HepG2 (cell line): ENCODE data around the gene MPV17L2. TPM values are rescaled to one million over a fixed set of nuclear protein-coding genes. Genes with fewer than 3 reads are reported as not detected.

Source experiments
- ATF7-NPFF ChIP-seq: sonication (generic); formaldehyde crosslinking; IDR thresholded peaks from 2 replicates; pipeline ENCODE4 v1.8.1; 2023; ENCODE audit warnings: mild to moderate bottlenecking, low read depth, missing genetic modification reagents, moderate library complexity
- FOXK1 ChIP-seq: sonication (generic); formaldehyde crosslinking; IDR thresholded peaks from 2 replicates; pipeline ENCODE4 v1.4.0; 2020; ENCODE audit warnings: low read depth, missing genetic modification reagents, borderline replicate concordance
- MTA3 ChIP-seq: sonication (generic); formaldehyde crosslinking; IDR thresholded peaks from 2 replicates; pipeline ENCODE4 v1.4.0; 2020; ENCODE audit warnings: missing genetic modification reagents
- MYC ChIP-seq: sonication (generic); formaldehyde crosslinking; IDR thresholded peaks from 2 replicates; pipeline ENCODE4 v1.9.0; 2021; ENCODE audit warnings: missing genetic modification reagents, borderline replicate concordance
- NR0B2 ChIP-seq: sonication (generic); formaldehyde crosslinking; IDR thresholded peaks from 2 replicates; pipeline ENCODE4 v1.4.0; 2020; ENCODE audit warnings: mild to moderate bottlenecking, missing genetic modification reagents
- ONECUT2 ChIP-seq: sonication (generic); formaldehyde crosslinking; IDR thresholded peaks from 2 replicates; pipeline ENCODE4 v1.4.0; 2020; ENCODE audit warnings: missing genetic modification reagents
- POLR2G ChIP-seq: fragments of 200-400 bp; formaldehyde crosslinking; IDR thresholded peaks from 2 replicates; pipeline ENCODE4 v1.6.1; 2018; ENCODE audit warnings: mild to moderate bottlenecking, low read depth, low read length, moderate library complexity
- RFXANK ChIP-seq: IDR thresholded peaks from 2 replicates; pipeline ENCODE4 v1.6.1; 2016
- RXRA ChIP-seq: sonication (generic); formaldehyde crosslinking; IDR thresholded peaks from 2 replicates; pipeline ENCODE4 v1.5.1; 2020; ENCODE audit warnings: missing genetic modification reagents
- ZNF253 ChIP-seq: sonication (generic); formaldehyde crosslinking; IDR thresholded peaks from 2 replicates; pipeline ENCODE4 v1.8.0; 2022; ENCODE audit warnings: mild to moderate bottlenecking, missing genetic modification reagents, borderline replicate concordance
- ZNF276 ChIP-seq: sonication (generic); formaldehyde crosslinking; IDR thresholded peaks from 2 replicates; pipeline ENCODE4 v1.4.0; 2020; ENCODE audit warnings: mild to moderate bottlenecking, low read depth, missing genetic modification reagents
- ZNF281 ChIP-seq: sonication (generic); formaldehyde crosslinking; IDR thresholded peaks from 2 replicates; pipeline ENCODE4 v1.4.0; 2020; ENCODE audit warnings: missing genetic modification reagents, borderline replicate concordance
- ZNF282 ChIP-seq: fragments of 450-650 bp; IDR thresholded peaks from 2 replicates; pipeline ENCODE4 v1.6.1; 2018; ENCODE audit not compliant: partially characterized antibody
- ZNF510 ChIP-seq: sonication (generic); formaldehyde crosslinking; IDR thresholded peaks from 2 replicates; pipeline ENCODE4 v1.4.0; 2020; ENCODE audit warnings: low read depth, mild to moderate bottlenecking, missing genetic modification reagents
- ZNF850 ChIP-seq: sonication (generic); formaldehyde crosslinking; conservative IDR thresholded peaks from 2 replicates; pipeline ENCODE4 v1.9.0; 2021; ENCODE audit warnings: mild to moderate bottlenecking, missing genetic modification reagents
- ZSCAN9 ChIP-seq: IDR thresholded peaks from 2 replicates; pipeline ENCODE4 v1.6.1; 2016; ENCODE audit warnings: borderline replicate concordance
- polyA plus RNA-seq, 8 experiments: library from polyadenylated mRNA; depleted of rRNA in 3 of 8; stranded (reverse) in 7 of 8; unstranded in 1 of 8; fragments of >200 nt; fragmentation: Illumina TruSeq in 4 of 8; extraction: Trizol in 4 of 8; gene quantifications; 2 replicates each; pipeline versions ENCODE4 v1.2.1 to v1.2.3, GENCODE V29; 2011 to 2016; ENCODE audit warnings: low read depth in 4 of 8, missing spikeins in 1 of 8, mixed read lengths in 1 of 8; ENCODE audit not compliant: insufficient read depth in 1 of 8
- total RNA-seq, 5 experiments: library from RNA; depleted of rRNA; stranded (reverse); fragments of >200 nt; fragmentation: Illumina TruSeq; extraction: Trizol; gene quantifications; 2 replicates each; pipeline ENCODE4 v1.2.3, GENCODE V29; 2016; ENCODE audit warnings: low read depth in 1 of 5
- TF ChIP-seq, protein P1 (sequence below): sonication (generic); formaldehyde crosslinking; conservative IDR thresholded peaks from 2 replicates; pipeline ENCODE4 v1.4.0; 2020; ENCODE audit warnings: missing genetic modification reagents
- TF ChIP-seq, protein P2 (sequence below): IDR thresholded peaks from 2 replicates; pipeline ENCODE4 v1.6.1; 2012; ENCODE audit warnings: inconsistent platforms
- TF ChIP-seq, protein P3 (sequence below): sonication (generic); formaldehyde crosslinking; IDR thresholded peaks from 2 replicates; pipeline ENCODE4 v1.4.0; 2020; ENCODE audit warnings: mild to moderate bottlenecking, missing genetic modification reagents
- TF ChIP-seq, protein P4 (sequence below), 2 experiments: sonication (generic) in 1 of 2; formaldehyde crosslinking in 1 of 2; IDR thresholded peaks; 2 replicates each; pipeline versions ENCODE4 v1.4.0 to v1.6.1; 2018 to 2020; ENCODE audit warnings: missing genetic modification reagents in 2 of 2, borderline replicate concordance in 1 of 2, low read depth in 1 of 2, mild to moderate bottlenecking in 1 of 2, missing biosample characterization in 1 of 2

MPV17L2 gene
- total and polyA plus RNA-seq, 2 of the 13 experiments (the other 11 are each of a cell fraction or from before 2014, with no cell fraction given): 13.6 to 16.7 TPM

DNA sequence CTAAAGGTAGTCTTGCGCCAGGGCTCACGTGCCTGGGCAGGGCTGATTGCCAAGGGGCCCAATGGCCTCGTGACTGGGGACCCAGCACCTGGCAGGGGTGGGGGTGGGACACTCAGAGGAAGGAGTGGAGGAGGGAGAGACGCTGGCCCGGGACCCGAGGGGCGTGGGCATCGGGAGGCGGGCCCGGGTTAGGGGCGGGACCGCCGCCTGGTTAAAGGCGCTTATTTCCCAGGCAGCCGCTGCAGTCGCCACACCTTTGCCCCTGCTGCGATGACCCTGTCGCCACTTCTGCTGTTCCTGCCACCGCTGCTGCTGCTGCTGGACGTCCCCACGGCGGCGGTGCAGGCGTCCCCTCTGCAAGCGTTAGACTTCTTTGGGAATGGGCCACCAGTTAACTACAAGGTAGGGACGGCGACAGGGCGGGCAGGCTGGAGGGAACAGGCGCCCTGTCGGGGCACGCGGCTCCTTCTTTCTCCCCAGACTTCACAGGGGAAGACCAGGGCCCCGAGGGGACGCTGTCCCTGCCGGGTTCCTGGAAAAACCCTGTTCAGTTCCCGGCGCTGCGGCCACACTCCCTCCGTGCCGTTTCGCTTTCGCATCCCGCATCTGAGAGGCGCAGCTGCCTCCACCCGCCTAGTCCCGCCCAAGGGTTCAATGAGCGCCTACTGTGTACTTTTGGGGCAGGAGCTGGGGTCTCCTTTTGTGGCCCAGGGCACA, 19.3 kb upstream of the MPV17L2 start, which contains the start of gene IFI30 (continued):
- TF ChIP-seq MYC (peak; percentile 60; the same call in 1 of the 2 replicates), ZNF276 (CRISPR knock-in tag) (peak; percentile 84), ZNF850 (CRISPR knock-in tag) (no peak), RFXANK (no peak), ZNF253 (CRISPR knock-in tag) (0 out of 2 replicates have a peak, but pooled peaks have one; percentile 60), MTA3 (CRISPR knock-in tag) (no peak), POLR2G (peak; percentile 86), ONECUT2 (CRISPR knock-in tag) (no peak), FOXK1 (CRISPR knock-in tag) (no peak), ZSCAN9 (CRISPR knock-in tag) (0 out of 2 replicates have a peak, but pooled peaks have one; percentile 23), ZNF281 (CRISPR knock-in tag) (peak; percentile 60; the same call in 1 of the 2 replicates), ZNF510 (CRISPR knock-in tag) (0 out of 2 replicates have a peak, but pooled peaks have one; percentile 60), NR0B2 (CRISPR knock-in tag) (no peak), ATF7-NPFF (CRISPR knock-in tag) (peak; percentile 66; the same call in 1 of the 2 replicates), RXRA (peak; percentile 51; the same call in 1 of the 2 replicates), ZNF282 (no peak)
- TF ChIP-seq, protein P1, sequence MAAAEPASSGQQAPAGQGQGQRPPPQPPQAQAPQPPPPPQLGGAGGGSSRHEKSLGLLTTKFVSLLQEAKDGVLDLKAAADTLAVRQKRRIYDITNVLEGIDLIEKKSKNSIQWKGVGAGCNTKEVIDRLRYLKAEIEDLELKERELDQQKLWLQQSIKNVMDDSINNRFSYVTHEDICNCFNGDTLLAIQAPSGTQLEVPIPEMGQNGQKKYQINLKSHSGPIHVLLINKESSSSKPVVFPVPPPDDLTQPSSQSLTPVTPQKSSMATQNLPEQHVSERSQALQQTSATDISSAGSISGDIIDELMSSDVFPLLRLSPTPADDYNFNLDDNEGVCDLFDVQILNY (CRISPR knock-in tag): no peak
- TF ChIP-seq, protein P2, sequence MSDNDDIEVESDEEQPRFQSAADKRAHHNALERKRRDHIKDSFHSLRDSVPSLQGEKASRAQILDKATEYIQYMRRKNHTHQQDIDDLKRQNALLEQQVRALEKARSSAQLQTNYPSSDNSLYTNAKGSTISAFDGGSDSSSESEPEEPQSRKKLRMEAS: peak; percentile 31; the same call in 1 of the 2 replicates
- TF ChIP-seq, protein P3, sequence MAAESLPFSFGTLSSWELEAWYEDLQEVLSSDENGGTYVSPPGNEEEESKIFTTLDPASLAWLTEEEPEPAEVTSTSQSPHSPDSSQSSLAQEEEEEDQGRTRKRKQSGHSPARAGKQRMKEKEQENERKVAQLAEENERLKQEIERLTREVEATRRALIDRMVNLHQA: no peak
- TF ChIP-seq, protein P4, sequence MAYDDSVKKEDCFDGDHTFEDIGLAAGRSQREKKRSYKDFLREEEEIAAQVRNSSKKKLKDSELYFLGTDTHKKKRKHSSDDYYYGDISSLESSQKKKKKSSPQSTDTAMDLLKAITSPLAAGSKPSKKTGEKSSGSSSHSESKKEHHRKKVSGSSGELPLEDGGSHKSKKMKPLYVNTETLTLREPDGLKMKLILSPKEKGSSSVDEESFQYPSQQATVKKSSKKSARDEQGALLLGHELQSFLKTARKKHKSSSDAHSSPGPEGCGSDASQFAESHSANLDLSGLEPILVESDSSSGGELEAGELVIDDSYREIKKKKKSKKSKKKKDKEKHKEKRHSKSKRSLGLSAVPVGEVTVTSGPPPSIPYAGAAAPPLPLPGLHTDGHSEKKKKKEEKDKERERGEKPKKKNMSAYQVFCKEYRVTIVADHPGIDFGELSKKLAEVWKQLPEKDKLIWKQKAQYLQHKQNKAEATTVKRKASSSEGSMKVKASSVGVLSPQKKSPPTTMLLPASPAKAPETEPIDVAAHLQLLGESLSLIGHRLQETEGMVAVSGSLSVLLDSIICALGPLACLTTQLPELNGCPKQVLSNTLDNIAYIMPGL (CRISPR knock-in tag; IDR thresholded peaks at IDR 0.05; ENCODE audit: borderline replicate concordance in 1 of 2, low read depth in 1 of 2): peak; percentile 37 to 68; a peak in 2 of 4 replicates
